ENCODE results near the gene SF1.

SF1 gene

GRCh38 chr11:64755681-64756361 is 22.5 kb downstream of the SF1 start:
- TF ChIP-seq CTCF (conservative IDR thresholded peaks at IDR 0.05) (no peak), ZFX (IDR thresholded peaks at IDR 0.05) (no peak)
- H3K27ac ChIP-seq = no peak overlapping the region

- no peak overlapping the region for H3K27ac ChIP-seq
- TF ChIP-seq ZFX (IDR thresholded peaks at IDR 0.05) = no peak
- TF ChIP-seq CTCF (conservative IDR thresholded peaks at IDR 0.05) = no peak
Observed at GRCh38 chr11:64754919-64755662, 23.3 kb downstream of the SF1 start.

- no peak overlapping the region for H3K27ac ChIP-seq
- TF ChIP-seq ZFX (IDR thresholded peaks at IDR 0.05) (no peak), CTCF (conservative IDR thresholded peaks at IDR 0.05) (no peak)
Observed at GRCh38 chr11:64754124-64754918, 24.0 kb downstream of the SF1 start.

GRCh38 chr11:64753380-64754123 is 24.8 kb downstream of the SF1 start:
- TF ChIP-seq CTCF (conservative IDR thresholded peaks at IDR 0.05) = no peak
- TF ChIP-seq ZFX (IDR thresholded peaks at IDR 0.05) = no peak
- no peak overlapping the region for H3K27ac ChIP-seq

GRCh38 chr11:64753019-64753379 is 25.3 kb downstream of the SF1 start:
- H3K27ac ChIP-seq = no peak overlapping the region

More at GRCh38 chr11:64753019-64753379, 25.3 kb downstream of the SF1 start:
- TF ChIP-seq CTCF (conservative IDR thresholded peaks at IDR 0.05) = no peak
- no peak for TF ChIP-seq ZFX (IDR thresholded peaks at IDR 0.05)

Data from C4-2B (cell line).